ENCODE data around the gene MAP1S.
A peak's percentile ranks its signal among the peaks of the same experiment; 100 is the strongest.
"Not testable (repeated sequence)": the region's sequence is repeated elsewhere in the genome, so short reads cannot be mapped to it uniquely, and the experiment has no call there.

The MAP1S gene

GRCh38 chr19:17765069-17765618 lies 45.9 kb downstream of the MAP1S start:
- DNase-seq (ENCODE audit: low read depth in 2 of 2) = no peak

- no peak for DNase-seq (ENCODE audit: low read depth in 2 of 2)
Observed at GRCh38 chr19:17766543-17767131, 47.4 kb downstream of the MAP1S start.

DNA sequence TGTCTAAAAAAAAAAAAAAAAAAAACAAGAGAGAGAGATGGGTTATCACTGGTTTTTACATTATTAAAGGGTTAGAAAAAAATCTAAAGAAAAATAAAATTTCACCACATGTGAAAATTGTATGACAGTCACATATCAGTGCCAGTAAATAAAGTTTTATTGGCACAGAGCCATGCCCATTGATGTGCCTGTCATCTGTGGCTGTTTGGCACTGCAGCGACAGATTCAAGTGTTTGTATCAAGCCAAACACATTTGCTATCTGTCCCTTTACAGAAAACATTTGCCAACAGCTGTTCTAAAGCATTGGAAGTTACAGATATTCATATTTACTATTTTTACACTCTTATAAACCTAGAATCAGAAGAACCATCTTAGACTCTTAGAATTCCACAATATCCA lies 48.3 kb downstream of the MAP1S start:
- DNase-seq (ENCODE audit: low read depth in 2 of 2) = no peak

GRCh38 chr19:17770613-17771012 lies 51.3 kb downstream of the MAP1S start:
- no peak for DNase-seq (ENCODE audit: low read depth in 2 of 2)

GRCh38 chr19:17772172-17772571 lies 52.9 kb downstream of the MAP1S start:
- no peak for DNase-seq (ENCODE audit: low read depth in 2 of 2)

DNA sequence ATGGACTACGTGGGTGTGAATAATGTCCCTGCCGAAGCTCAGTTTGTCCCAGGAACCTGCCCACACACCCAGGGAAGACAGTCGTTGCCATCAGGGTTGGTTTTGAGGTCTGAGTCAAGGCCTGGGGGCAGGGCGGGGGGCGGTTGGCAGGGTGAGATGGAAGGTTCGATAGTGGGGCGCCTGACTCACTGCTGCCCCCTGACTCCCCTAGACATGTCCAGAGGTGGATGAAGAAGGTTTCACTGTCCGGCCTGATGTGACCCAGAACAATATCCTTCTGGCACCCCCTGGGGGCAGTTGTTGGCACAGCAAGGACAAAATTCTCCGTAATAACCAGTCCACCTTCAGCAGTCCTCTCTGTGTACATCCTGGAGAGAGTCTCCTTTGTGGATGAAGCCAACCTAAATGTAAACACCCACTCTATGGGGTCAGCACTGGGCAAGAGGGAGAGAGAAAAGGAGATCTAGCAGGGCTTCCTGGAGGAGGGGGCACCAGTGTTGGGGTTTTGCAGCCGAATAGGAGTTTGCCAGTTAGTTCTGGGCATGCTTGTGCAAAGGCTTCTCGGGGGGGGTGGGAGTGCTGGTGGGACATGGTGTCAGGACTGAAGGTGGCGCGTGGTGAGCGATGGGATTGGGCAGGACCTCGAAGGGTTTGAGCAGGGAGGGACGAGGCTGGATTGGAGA lies 56.1 kb downstream of the MAP1S start:
- peak; percentile 24 to 33 for DNase-seq (ENCODE audit: low read depth in 2 of 2)

DNA sequence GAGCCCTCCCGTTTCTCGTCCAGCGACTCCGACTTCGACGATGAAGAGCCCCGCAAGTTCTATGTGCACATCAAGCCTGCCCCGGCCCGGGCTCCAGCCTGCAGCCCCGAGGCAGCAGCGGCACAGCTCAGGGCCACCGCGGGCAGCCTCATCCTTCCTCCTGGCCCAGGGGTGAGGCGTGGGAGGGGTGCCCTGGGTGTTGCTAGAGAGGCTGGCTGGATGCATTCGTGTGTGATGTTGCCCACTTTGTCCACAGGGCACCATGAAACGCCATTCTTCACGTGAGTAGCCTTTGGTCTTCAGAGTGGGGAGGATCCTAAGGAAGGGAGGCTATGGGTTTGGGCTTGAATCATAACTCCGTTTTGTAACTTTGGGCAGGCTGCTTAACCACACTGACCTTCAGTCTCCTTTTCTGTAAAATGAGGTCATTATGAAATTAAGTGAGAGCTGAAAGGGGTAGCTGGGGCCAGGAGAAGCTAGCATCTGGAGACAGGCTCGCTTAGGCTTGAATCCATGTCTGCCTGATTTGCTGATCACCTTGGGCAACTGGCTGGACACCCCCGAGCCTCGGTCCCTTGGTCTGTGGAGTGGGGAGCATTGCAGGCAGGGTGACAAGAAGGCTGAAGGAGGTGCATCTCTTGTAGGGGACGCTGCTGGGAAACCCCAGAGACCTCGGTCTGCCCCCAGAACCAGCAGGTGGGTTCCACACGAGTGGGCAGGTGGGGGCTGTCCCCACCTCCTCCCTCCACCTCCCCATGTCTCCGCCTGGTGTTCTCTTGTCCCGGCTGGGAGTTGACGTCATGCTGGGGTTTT lies 56.9 kb downstream of the MAP1S start:
- DNase-seq (ENCODE audit: low read depth in 2 of 2) = no peak

- not testable (repeated sequence) for DNase-seq (ENCODE audit: low read depth in 2 of 2)
Observed at GRCh38 chr19:17777840-17778239, 58.6 kb downstream of the MAP1S start.

DNA sequence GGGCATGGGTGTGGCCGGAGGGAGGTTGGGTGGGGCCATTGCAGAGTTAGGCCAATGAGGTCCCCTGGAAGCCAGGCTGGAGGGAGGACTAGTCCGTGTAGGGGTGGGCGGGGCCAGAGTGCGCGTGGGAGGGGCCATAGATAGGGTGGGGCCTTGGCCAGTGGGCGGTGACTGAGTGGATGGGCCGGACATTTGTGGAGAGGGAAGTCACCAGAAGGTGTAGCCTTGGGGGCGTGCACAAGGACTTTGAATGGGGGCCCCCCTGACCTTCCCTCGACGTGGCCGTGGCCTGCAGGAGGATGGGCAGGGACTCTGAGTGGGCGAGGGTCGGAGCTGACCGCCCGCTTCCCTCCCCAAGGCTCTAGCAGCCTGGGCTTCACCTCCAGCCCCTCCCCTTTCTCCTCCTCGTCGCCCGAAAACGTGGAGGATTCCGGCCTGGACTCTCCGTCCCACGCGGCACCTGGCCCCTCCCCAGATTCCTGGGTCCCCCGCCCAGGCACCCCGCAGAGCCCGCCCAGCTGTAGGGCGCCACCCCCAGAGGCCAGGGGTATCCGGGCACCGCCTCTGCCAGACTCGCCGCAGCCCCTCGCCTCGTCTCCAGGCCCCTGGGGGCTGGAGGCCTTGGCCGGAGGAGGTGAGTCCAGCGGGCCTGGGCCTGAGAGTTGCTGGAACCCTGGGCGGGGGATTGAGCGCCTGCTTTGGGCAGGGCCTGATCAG lies 59.1 kb downstream of the MAP1S start:
- DNase-seq (ENCODE audit: low read depth in 2 of 2) = peak; percentile 55 to 64

DNA sequence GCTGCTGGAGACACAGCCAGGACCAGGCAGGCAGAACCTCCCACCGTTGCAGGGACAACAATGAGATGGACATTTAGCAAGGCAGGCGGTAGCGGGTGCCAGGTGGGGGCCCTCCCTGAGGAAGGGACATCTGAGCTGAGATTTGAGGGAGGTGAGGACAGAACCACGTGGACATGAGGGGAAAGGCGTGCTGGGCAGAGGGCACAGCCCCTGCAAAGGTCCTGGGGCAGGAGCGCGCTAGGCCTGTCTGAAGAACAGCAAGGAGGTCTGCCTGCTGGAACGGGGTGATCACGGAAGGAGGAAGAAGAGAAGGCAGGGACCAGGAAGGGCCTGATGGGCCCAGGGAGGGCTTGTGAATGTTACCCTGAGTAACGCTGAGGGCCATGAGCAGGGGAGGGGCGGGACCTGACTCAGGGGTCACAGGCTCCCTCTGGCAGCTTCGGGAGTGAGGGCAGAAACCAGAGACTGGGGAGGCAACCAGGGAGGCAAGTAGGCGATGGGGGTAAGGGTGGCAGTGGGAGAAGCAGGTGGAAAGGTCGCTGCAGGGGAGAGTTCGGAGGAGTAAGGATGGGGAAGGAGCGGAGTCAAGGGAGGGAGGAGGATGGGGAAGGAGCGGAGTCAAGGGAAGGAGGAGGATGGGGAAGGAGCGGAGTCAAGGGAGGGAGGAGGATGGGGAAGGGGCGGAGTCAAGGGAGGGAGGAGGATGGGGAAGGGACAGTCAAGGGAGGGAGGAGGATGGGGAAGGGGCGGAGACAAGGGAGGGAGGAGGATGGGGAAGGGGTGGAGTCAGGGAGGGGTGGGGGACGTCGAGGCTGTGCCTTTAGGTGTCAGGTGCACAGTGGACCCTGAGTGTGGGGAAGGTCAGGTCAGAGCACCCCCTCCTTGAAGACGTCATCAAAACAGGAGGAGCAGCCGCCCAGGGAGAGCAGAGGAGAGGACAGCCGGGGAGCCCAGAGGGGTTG lies 60.0 kb downstream of the MAP1S start:
- no peak for DNase-seq (ENCODE audit: low read depth in 2 of 2)

- no peak for DNase-seq (ENCODE audit: low read depth in 2 of 2)
Observed at GRCh38 chr19:17780781-17781180, 61.5 kb downstream of the MAP1S start.

- DNase-seq (ENCODE audit: low read depth in 2 of 2) = not testable (repeated sequence)
Observed at GRCh38 chr19:17783721-17784120, 64.4 kb downstream of the MAP1S start.
